Activated CD4-positive, alpha-beta T cell treated with anti-CD3 and anti-CD28 coated beads, Interleukin-2, amount 10 ng/mL, durations not matched to agents 7 days and 5 days (primary cell): ENCODE results near the gene CARD11. TPM values are rescaled to one million over a fixed set of nuclear protein-coding genes. Genes with fewer than 3 reads are reported as not detected.

ENCODE experiments used
- CTCF ChIA-PET: fragments of 350-600 bp; sonication (Branson Sonifier 250); formaldehyde crosslinking; loops from one replicate; lab custom pipeline; 2021; ENCODE audit warnings: antibody characterized with exemption; lab: Charles Lee
- POLR2A ChIA-PET: fragments of 350-600 bp; sonication (Branson Sonifier 250); formaldehyde crosslinking; loops from one replicate; lab custom pipeline; 2021; ENCODE audit warnings: antibody characterized with exemption; lab: Charles Lee
- DNase-seq: peaks from one replicate; pipeline ENCODE4 v3.0.0-alpha.2; 2020
- H3K27ac Mint-ChIP-seq: one replicate; pipeline ENCODE4 v1.8.0; 2021; ENCODE audit warnings: mild to moderate bottlenecking, moderate library complexity, mixed read lengths
- H3K27me3 Mint-ChIP-seq: one replicate; pipeline ENCODE4 v1.8.0; 2021; ENCODE audit warnings: mixed read lengths
- H3K36me3 Mint-ChIP-seq: one replicate; pipeline ENCODE4 v1.8.0; 2021; ENCODE audit warnings: low read depth, mixed read lengths
- H3K4me1 Mint-ChIP-seq: one replicate; pipeline ENCODE4 v1.8.0; 2021; ENCODE audit warnings: mixed read lengths
- H3K4me3 Mint-ChIP-seq: one replicate; pipeline ENCODE4 v1.8.0; 2021; ENCODE audit warnings: mild to moderate bottlenecking, moderate library complexity, mixed read lengths
- H3K9me3 Mint-ChIP-seq: one replicate; pipeline ENCODE4 v1.8.0; 2021; ENCODE audit warnings: mixed read lengths
- total RNA-seq, 2 experiments: library from RNA; stranded (reverse); gene quantifications; one replicate each; pipeline ENCODE4 v1.2.3, GENCODE V29; 2021

CARD11 gene
- total RNA-seq, 2 experiments from 2014 or later = 160 to 167 TPM

GRCh38 chr7:2876031-2876731, 167.5 kb downstream of the CARD11 start:
- Mint-ChIP-seq H3K9me3 (no peaks in the 10 kb centered on the region), H3K36me3 (no peaks in the 10 kb centered on the region), H3K27ac (no peak overlapping the region), H3K27me3 (no peaks in the 10 kb centered on the region), H3K4me1 (peaks cover 62% of the 10 kb centered on the region), H3K4me3 (no peak overlapping the region)
- CTCF ChIA-PET = interaction anchor here (1.7 kb wide), 1 partner anchor 11 kb away, joined by 6 read pairs; no protein-coding TSS in a partner anchor
- POLR2A ChIA-PET = no interaction called here
- no peak for DNase-seq

GRCh38 chr7:2873686-2874551, 169.7 kb downstream of the CARD11 start:
- DNase-seq = no peak
- Mint-ChIP-seq H3K4me1 (peaks cover 70% of the 10 kb centered on the region), H3K27ac (peak overlapping the region; percentile 26), H3K9me3 (no peaks in the 10 kb centered on the region), H3K27me3 (no peaks in the 10 kb centered on the region), H3K4me3 (no peak overlapping the region), H3K36me3 (no peaks in the 10 kb centered on the region)
- CTCF ChIA-PET = interaction anchor here (1.4 kb wide), 1 partner anchor 9 kb away, joined by 4 read pairs; no protein-coding TSS in a partner anchor
- POLR2A ChIA-PET = no interaction called here

- CTCF ChIA-PET = no interaction called here
- H3K27me3 Mint-ChIP-seq = no peaks in the 10 kb centered on the region
- H3K4me3 Mint-ChIP-seq = no peak overlapping the region
- H3K4me1 Mint-ChIP-seq = peaks cover 62% of the 10 kb centered on the region
- no peaks in the 10 kb centered on the region for H3K36me3 Mint-ChIP-seq
- POLR2A ChIA-PET = no interaction called here
- no peaks in the 10 kb centered on the region for H3K9me3 Mint-ChIP-seq
- no peak for DNase-seq
- H3K27ac Mint-ChIP-seq = peak overlapping the region; percentile 68
Measured at GRCh38 chr7:2873146-2873545, 170.5 kb downstream of the CARD11 start.

GRCh38 chr7:2872296-2872874, 171.3 kb downstream of the CARD11 start:
- Mint-ChIP-seq H3K27ac (peak overlapping the region; percentile 68), H3K9me3 (no peaks in the 10 kb centered on the region), H3K36me3 (no peaks in the 10 kb centered on the region), H3K4me3 (no peak overlapping the region), H3K27me3 (no peaks in the 10 kb centered on the region), H3K4me1 (peaks cover 60% of the 10 kb centered on the region)
- ChIA-PET POLR2A (no interaction called here), CTCF (interaction anchor here (1.0 kb wide), 2 partner anchors 428 to 655 kb away, joined by 3 to 4 read pairs; no protein-coding TSS in a partner anchor)
- DNase-seq = no peak

- Mint-ChIP-seq H3K27ac (peak overlapping the region; percentile 84), H3K4me3 (peak overlapping the region; percentile 57), H3K36me3 (no peaks in the 10 kb centered on the region), H3K4me1 (peaks cover 60% of the 10 kb centered on the region), H3K27me3 (no peaks in the 10 kb centered on the region), H3K9me3 (no peaks in the 10 kb centered on the region)
- ChIA-PET CTCF (no interaction called here), POLR2A (no interaction called here)
- DNase-seq = peak; percentile 67
Measured at GRCh38 chr7:2870471-2870931, 173.2 kb downstream of the CARD11 start.

GRCh38 chr7:2869981-2870380, 173.7 kb downstream of the CARD11 start:
- H3K27ac Mint-ChIP-seq = peak overlapping the region; percentile 84
- DNase-seq = no peak

DNA sequence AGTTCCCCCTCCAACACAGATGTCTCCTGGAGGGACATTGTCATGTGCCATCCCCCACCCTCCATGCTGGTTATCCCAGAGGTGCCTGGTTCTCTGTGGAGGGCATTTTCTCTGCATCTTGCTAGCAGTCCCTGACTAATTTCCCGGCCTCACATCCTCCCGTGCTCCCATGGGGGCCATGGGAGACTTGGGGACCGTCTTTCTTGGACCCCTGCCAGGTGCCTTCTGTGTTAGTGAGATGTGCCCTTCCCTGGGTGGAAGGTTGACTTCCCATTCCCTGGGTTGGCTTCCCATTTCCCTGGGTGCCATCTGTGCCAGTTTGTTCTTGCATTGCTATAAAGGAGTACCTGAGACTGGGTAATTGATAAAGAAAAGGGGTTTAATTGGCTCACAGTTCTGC, 177.1 kb downstream of the CARD11 start:
- no peak overlapping the region for H3K27ac Mint-ChIP-seq
- H3K9me3 Mint-ChIP-seq = no peaks in the 10 kb centered on the region
- H3K4me3 Mint-ChIP-seq = no peak overlapping the region
- H3K36me3 Mint-ChIP-seq = no peaks in the 10 kb centered on the region
- POLR2A ChIA-PET = interaction anchor here (0.7 kb wide), 1 partner anchor 1943 kb away, joined by 3 read pairs; no protein-coding TSS in a partner anchor
- H3K4me1 Mint-ChIP-seq = peaks cover 53% of the 10 kb centered on the region
- CTCF ChIA-PET = interaction anchor here (1.2 kb wide), 2 partner anchors 16 to 221 kb away, joined by 3 read pairs; no protein-coding TSS in a partner anchor
- no peak for DNase-seq
- no peaks in the 10 kb centered on the region for H3K27me3 Mint-ChIP-seq

More at GRCh38 chr7:2869981-2870380, 173.7 kb downstream of the CARD11 start:
- H3K36me3 Mint-ChIP-seq = no peaks in the 10 kb centered on the region
- peak overlapping the region; percentile 57 for H3K4me3 Mint-ChIP-seq
- H3K4me1 Mint-ChIP-seq = peaks cover 57% of the 10 kb centered on the region
- no peaks in the 10 kb centered on the region for H3K9me3 Mint-ChIP-seq
- no peaks in the 10 kb centered on the region for H3K27me3 Mint-ChIP-seq
- ChIA-PET POLR2A (no interaction called here), CTCF (interaction anchor here (0.6 kb wide), 1 partner anchor 85 kb away, joined by 3 read pairs; no protein-coding TSS in a partner anchor)

GRCh38 chr7:2864999-2865670, 178.5 kb downstream of the CARD11 start:
- peak overlapping the region; percentile 84 for H3K27ac Mint-ChIP-seq
- H3K9me3 Mint-ChIP-seq = no peaks in the 10 kb centered on the region
- peak; percentile 76 for DNase-seq
- H3K4me1 Mint-ChIP-seq = peaks cover 38% of the 10 kb centered on the region
- no peak overlapping the region for H3K4me3 Mint-ChIP-seq
- ChIA-PET CTCF (interaction anchor here (0.6 to 2.8 kb wide), 14 partner anchors 10 to 1030 kb away, joined by 3 to 15 read pairs (median 4); no protein-coding TSS in a partner anchor), POLR2A (no interaction called here)
- H3K36me3 Mint-ChIP-seq = no peaks in the 10 kb centered on the region
- no peaks in the 10 kb centered on the region for H3K27me3 Mint-ChIP-seq

DNA sequence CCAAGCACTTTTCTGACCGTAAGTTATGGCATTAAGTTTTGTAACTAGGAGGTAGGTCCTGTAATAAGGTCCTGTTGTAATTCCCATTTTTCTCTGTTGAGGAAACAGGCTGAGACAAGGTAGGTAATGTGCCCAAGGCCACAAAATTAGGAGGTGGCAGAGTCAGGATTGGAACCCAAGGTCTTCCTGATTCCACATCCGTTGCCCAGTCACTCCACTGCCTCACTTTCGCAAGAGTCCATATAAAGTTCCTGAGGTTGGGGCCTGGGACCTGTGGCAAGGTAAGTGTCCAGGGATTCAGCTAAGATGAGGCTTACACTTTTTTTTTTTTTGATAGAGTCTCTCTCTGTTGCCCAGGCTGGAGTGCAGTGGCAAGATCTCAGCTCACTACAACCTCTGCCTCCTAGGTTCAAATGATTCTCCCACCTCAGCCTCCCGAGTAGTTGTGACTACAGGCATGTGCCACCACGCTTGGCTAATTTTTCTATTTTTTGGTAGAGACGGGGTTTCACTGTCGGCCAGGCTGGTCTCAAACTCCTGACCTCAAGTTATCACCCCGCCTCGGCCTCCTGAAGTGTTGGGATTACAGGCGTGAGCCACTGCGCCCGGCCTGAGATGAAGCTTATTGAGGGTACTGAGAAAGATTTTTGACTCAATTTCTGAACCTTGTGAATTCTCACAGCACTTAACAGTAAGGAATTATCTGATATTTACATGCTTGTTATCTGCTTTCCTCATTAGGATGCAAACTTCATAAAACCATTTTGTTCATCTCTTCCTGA, 179.3 kb downstream of the CARD11 start:
- H3K9me3 Mint-ChIP-seq = no peaks in the 10 kb centered on the region
- no peaks in the 10 kb centered on the region for H3K27me3 Mint-ChIP-seq
- DNase-seq = no peak
- H3K4me1 Mint-ChIP-seq = peaks cover 32% of the 10 kb centered on the region
- no peaks in the 10 kb centered on the region for H3K36me3 Mint-ChIP-seq
- ChIA-PET CTCF (interaction anchor here (0.6 to 2.8 kb wide), 14 partner anchors 9 to 1177 kb away, joined by 3 to 15 read pairs (median 4); no protein-coding TSS in a partner anchor), POLR2A (no interaction called here)
- H3K27ac Mint-ChIP-seq = peak overlapping the region; percentile 88
- peak overlapping the region; percentile 43 for H3K4me3 Mint-ChIP-seq

- H3K9me3 Mint-ChIP-seq = no peaks in the 10 kb centered on the region
- no peaks in the 10 kb centered on the region for H3K27me3 Mint-ChIP-seq
- ChIA-PET CTCF (interaction anchor here (0.6 to 2.8 kb wide), 5 partner anchors 8 to 1178 kb away, joined by 3 to 15 read pairs (median 4); no protein-coding TSS in a partner anchor), POLR2A (no interaction called here)
- peaks cover 30% of the 10 kb centered on the region for H3K4me1 Mint-ChIP-seq
- H3K27ac Mint-ChIP-seq = peak overlapping the region; percentile 88
- DNase-seq = peak; percentile 82
- H3K36me3 Mint-ChIP-seq = no peaks in the 10 kb centered on the region
- H3K4me3 Mint-ChIP-seq = peak overlapping the region; percentile 43
Measured at GRCh38 chr7:2863461-2864066, 180.1 kb downstream of the CARD11 start.

- no peak for DNase-seq
- ChIA-PET POLR2A (no interaction called here), CTCF (interaction anchor here (1.2 kb wide), 1 partner anchor 23 kb away, joined by 3 read pairs; no protein-coding TSS in a partner anchor)
- H3K9me3 Mint-ChIP-seq = no peaks in the 10 kb centered on the region
- peak overlapping the region; percentile 43 for H3K4me3 Mint-ChIP-seq
- H3K27ac Mint-ChIP-seq = peak overlapping the region; percentile 88
- peaks cover 30% of the 10 kb centered on the region for H3K4me1 Mint-ChIP-seq
- H3K36me3 Mint-ChIP-seq = no peaks in the 10 kb centered on the region
- H3K27me3 Mint-ChIP-seq = no peaks in the 10 kb centered on the region
Measured at GRCh38 chr7:2862831-2863361, 180.8 kb downstream of the CARD11 start.
